Head of caudate nucleus (tissue), 42 donors: ENCODE data around the gene IQSEC3.
"Not testable (repeated sequence)": the region's sequence is repeated elsewhere in the genome, so short reads cannot be mapped to it uniquely, and the experiment has no call there.

Experiments
- DNase-seq, 42 donors: peaks; one replicate each; pipeline versions ENCODE4 v3.0.0 to v3.0.0-alpha.2; 2020 to 2021; ENCODE audit warnings: mixed read lengths in 7 of 42
- intact Hi-C: fragments of 100-400 bp; cut with DNase I; formaldehyde crosslinking; loops from one replicate; pipeline ENCODE4 v1.15.0; 2022

The IQSEC3 gene

DNA sequence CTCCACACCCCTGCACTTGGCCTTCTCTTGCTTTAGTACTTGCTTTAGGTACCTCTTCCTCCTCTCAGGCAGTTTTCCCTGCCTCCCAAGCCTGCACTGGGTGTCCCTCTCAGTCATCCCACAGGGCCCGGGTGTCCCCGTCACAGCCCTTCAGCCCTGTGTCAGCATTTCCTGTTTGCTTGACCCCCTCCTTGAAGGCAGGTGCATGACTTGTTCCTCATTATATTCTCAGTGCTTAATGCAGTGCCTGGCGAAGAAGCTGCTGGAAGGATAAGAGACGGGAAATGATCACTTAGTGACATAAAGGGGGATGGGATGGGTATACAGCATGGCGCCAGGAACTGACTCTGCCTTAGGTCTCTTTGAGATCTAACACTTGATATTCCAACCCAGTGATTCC, 61.5 kb downstream of the IQSEC3 start:
- DNase-seq = peak in 7 of 42 donors; percentile 13 to 48 (median 20)
- intact Hi-C loops = no loop called here

DNA sequence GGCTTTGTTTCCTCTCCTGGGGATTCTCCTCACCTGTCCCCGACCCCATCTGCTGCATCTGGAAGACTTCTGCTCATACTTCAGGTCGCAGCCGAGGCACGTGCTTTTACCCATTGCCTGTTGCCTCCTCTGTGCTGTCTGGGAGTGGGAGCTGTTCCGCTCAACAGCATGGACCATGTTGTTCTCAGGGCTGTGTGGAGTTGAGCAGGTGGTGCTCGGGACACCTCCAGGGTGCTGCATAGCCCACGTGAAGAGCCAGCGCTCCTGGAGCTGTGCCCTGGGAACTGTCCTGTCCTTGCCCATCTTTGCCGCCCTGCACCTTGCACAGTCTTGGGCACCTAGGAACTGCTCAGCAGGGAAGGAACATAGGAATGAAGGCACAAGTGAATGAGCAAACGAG, 62.4 kb downstream of the IQSEC3 start:
- intact Hi-C loops = no loop called here
- DNase-seq = no peak

DNA sequence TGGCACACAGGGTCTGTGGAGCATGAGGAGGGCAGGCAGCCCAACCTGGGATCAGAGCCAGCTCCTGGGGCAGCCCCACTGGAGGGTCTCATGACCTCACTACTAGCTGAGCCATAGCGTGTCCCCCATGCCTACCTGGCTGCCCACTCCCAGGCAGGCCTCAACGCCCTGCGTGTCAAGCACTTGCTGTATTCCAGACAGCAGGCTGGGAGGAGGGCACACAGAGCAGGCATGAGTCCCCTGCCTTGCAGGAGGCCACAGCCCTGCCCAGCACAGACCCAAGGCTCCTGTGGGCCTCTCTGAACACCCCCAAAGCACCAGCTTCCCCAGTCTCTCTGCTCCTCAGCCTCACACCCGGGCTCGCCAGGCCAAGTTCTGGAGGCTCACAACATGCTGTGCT, 64.0 kb downstream of the IQSEC3 start:
- intact Hi-C loops = no loop called here
- no peak for DNase-seq

DNA sequence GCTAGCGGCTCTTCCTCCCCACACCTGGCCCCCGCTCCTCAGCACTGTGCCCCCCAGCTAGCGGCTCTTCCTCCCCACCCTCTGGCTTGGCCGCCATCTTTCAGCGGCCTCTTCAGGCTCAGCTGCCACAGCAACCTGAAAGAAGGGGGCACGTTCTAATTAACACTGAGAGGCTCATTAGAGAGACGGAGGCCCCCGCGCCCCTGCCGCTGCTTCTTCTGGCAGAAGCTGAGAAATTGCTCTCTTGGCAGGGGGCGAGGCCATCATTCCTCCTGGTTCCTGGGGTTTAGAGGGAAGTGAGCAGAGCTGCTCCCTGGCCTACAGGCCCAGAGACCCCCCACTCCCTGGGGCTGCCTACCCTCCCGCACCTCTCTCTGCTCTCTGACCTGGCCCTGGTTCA, 64.4 kb downstream of the IQSEC3 start:
- DNase-seq = no peak
- intact Hi-C loops = no loop called here

DNA sequence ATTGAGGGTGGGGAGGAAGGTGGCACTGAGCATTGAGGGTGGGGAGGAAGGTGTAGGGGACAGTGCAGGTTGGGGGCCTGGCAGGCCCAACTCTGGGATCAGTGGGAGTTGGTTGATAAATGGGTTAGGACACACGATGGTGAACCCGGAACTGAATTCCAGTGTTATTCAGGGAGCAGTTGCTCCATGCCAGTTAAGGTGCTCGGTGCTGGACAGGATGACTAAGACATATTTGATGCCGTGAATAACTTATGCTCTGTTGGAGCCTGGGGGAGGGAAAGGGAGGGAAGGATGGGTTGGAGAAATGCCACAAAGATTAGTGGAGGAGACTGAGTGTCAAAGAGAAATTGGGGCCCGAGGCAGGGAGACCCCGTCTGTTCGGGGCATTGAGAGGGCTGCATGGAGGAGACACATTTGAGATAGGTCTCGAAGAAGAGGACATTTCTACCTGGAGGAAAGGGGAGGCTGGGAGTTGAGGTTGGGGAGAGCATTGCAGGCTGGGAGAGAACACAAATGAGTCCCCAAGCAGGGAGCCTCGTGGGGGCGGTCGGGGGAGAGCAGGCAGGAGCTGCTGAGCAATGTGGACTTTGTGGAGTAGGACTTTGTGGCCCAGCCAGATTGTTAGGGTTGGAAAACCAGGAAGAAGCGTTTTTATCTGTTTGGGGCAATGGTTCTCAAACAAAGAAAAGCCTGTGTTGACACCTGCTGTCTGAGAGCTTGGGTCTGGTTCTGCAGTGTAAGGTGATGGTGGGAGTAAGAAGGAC, 65.3 kb downstream of the IQSEC3 start:
- intact Hi-C loops = no loop called here
- DNase-seq = no peak

DNA sequence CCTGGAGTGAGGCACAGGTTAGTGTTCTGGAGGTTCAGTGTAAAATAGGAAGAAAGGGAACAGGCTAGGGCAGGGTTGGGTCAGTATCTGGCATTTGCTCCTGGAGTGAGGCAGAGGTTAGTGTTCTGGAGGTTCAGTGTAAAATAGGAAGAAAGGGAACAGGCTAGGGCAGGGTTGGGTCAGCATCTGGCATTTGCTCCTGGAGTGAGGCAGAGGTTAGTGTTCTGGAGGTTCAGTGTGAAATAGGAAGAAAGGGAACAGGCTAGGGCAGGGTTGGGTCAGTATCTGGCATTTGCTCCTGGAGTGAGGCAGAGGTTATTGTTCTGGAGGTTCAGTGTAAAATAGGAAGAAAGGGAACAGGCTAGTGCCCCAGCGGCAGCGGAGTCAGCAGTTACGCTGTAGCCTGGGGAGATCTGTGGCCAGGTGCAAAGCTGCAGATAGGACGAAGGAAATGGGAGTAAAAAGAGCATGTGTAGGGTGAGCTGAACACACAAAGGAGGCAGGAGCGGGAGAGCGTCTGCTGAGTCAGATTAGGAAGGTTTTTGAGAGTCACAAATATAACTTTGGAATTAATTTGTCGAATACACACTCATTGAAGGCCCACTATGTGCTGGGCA, 67.2 kb downstream of the IQSEC3 start:
- intact Hi-C loops, DNase-seq: not testable (repeated sequence)

DNA sequence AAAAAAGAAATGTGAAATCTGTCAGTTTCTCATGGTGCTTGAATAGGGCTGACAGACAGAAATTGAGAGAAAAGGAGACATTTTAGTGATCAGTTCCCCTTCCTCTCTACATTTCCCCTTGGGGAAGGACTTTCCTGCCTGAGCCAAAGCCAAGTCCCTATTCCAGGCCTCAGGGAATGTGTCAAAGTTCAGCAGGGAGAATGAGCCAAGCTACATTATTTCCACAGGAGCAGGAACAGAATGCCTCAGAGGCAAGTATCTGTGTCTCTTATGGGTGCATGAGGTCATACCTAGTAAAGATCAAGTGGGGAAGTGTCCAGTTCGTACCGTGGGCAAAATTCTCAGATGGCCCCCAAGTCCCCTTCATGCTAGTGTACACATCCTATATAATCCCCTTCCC, 68.6 kb downstream of the IQSEC3 start:
- DNase-seq = no peak
- intact Hi-C loops = no loop called here

DNA sequence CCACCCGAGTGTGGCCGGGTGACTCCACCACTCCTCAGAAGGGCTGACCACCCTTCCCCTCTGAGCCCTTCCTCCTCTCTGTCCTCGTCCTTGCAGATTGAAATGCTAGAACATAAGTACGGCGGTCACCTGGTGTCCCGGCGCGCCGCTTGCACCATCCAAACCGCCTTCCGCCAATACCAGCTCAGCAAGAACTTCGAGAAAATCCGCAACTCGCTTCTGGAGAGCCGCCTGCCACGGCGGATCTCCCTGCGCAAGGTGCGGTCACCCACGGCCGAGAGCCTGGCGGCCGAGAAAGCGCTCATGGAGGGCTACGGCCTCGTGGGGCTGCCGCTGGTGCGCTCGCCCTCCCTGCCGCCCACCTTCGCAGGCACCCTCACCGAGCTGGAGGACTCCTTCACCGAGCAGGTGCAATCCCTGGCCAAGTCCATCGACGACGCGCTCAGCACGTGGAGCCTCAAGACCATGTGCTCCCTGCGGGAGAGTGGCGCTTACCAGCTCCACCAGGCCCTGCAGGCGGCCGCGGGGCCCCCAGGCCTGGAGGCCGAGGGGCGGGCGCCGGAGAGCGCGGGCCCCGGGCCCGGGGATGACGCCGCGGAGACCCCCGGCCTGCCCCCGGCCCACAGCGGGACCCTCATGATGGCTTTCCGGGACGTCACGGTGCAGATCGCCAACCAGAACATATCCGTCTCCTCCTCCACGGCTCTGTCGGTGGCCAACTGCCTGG, 71.8 kb downstream of the IQSEC3 start:
- intact Hi-C loops = no loop called here
- DNase-seq = no peak

DNA sequence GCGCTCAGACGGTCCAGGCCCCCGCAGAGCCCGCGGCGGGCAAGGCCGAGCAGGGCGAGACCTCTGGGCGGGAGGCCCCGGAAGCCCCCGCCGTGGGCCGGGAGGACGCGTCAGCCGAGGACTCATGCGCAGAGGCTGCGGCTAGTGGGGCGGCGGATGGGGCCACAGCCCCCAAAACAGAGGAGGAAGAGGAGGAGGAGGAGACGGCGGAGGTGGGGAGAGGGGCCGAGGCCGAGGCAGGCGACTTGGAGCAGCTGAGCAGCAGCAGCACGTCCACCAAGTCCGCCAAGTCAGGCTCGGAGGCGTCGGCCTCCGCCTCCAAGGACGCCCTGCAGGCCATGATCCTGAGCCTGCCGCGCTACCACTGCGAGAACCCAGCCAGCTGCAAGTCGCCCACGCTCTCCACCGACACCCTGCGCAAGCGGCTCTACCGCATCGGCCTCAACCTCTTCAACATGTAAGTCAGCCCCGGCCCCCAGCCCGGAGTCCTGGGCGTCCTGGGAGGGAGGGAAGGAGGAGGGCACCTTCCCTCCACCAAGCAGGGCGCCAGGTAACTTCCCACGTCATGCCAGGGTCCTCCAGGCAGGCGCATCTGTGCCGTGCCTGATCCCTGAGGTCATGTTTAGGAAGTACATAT, 72.4 kb downstream of the IQSEC3 start:
- intact Hi-C loops = no loop called here
- peak in 35 of 42 donors; percentile 7 to 64 (median 36) for DNase-seq

DNA sequence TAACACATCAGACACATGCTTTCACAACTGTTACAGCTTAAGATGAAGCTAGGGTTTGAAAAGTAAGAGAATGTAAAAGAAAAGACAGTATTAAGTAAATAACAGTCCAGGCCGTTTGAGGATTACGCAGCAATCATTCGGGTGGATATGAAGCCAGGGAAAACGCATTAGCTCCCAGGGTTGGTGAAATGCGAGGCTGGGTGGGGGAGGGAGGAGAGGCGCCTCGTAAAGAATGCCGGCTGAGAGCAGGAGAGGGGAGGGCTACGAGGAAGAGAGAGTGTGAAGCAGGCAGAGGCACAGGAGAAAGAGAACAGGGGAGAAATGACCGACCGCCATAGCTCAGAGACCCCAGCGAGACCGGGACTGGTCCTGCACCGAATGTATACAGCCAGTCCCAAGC, 73.0 kb downstream of the IQSEC3 start:
- peak in 2 of 42 donors; percentile 15 to 45 for DNase-seq
- intact Hi-C loops = no loop called here

DNA sequence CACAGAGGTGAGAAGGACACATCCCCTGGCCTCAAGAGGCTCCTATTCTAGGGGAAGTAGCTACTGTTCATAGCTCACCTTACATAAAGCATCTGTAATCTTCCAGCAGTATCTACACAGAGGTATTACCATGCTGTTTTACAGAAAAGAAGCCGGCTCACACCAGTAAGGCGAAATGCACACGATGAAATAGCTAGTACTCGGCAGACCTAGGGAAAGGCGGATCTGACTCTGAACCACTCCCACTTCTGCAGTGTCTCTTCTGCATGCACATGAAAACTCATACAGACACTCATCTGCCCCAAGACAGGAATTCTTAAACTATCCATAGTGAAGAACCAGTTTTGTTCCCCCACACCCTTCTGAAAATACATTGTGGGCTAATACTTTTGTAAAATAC, 73.6 kb downstream of the IQSEC3 start:
- intact Hi-C loops = no loop called here
- no peak for DNase-seq

DNA sequence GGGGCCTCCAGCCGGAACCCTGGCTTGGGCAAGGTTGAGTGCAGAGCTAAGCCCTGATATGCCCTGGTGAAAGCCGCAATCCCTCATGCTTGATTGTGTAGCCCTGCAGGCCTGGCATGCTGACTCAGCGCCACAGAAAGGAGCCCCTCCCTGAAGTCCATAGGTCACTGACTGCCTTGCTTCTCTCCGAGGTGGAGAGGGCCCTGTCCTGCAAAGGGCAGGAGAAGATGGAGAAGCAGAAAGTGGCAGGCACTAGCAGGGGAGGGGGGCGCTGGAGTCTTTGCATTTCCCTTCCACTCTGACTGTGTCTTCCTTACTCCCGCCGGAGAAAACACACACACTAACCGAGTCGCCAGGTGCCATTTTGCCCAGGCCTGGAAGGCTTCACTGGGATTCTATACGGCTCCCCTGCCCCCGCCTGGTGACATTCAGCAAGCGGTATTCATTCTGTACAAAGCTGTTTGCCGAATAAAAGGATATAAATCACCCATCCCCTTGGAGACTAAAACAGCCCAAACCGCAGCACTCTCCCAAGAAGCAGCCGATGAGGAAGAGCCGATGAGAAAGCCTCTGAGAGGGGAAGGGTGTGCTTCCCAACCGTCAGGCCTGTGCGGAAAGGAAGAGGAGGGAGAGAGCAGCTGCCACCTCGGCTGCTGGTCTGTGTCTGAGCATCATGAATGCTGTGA, 77.5 kb downstream of the IQSEC3 start:
- DNase-seq = no peak
- intact Hi-C loops = no loop called here

DNA sequence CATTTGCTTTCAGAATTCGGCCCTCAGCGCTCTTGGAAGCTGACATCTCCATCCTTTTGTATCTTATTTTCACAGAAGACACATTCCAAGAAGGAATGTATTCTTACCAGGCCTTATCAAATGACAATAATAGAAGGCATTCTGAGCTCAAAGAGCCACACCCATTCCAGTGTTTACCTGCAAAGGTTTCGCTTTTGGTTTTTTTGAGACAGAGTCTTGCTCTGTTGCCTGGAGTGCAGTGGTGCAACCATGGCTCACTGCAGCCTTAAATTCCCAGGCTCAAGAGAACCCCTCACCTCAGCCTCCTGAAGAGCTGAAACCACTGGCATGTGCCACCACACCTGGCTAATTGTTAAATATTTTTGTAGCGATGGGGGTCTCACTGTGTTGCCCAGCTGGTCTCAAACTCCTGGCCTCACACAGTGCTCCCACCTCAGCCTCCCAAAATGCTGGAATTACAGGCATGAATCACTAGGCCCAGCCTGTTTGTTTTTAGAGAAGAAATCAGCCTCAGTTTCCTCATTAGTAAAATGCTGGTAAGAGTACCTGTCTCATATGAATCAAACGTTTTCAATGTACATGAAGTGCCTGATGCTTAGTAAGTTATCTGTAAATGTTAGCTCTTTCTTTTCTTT, 78.2 kb downstream of the IQSEC3 start:
- intact Hi-C loops = no loop called here
- DNase-seq = no peak

DNA sequence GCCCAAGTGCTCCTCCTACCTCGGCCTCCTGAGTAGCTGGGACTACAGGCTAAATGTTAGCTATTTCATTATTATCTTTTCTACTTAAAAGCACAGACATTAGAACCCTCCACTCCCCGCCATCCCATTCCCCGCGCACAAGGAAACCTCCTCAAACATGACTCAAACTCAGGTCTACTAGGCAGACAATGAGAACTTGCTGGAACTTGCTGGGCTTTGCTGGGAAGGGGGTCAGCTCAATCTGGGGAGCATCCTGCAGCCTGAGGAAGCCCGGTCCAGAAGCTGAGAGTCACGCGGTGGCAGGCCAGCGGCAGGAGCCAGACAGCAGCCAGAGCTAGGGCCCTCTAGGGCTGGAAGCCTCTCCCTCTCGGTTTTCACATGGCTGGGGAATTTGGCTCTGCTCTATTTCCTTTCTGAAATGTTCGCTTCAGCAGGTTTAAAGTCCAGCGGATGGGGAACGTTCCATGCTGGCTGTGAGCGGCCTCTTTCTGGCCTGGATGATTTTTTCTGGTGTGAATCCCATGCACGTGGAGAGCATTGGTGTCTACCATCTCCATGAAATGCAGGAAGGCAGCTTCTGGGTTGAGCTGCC, 78.9 kb downstream of the IQSEC3 start:
- DNase-seq = peak in 1 of 42 donors; percentile 14
- intact Hi-C loops = no loop called here

DNA sequence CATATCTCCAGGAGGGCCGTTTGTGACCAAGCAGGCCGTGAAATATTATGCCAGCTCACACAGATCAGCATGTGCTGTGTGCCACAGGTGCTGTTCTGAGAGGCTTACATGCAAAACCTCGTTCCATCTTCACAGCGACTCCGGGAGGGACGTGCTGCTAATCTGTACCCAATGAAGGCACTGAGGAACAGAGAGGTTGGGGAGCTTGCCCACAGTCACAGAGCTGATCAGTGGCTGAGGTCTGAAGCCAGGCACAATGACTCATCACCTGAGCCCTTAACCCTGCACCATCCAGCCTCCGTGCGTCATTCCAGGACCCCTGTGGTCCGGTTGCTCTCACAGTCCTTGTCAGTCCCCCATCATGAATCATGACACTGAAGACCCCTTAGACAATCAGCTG, 80.7 kb downstream of the IQSEC3 start:
- intact Hi-C loops = no loop called here
- DNase-seq = no peak

DNA sequence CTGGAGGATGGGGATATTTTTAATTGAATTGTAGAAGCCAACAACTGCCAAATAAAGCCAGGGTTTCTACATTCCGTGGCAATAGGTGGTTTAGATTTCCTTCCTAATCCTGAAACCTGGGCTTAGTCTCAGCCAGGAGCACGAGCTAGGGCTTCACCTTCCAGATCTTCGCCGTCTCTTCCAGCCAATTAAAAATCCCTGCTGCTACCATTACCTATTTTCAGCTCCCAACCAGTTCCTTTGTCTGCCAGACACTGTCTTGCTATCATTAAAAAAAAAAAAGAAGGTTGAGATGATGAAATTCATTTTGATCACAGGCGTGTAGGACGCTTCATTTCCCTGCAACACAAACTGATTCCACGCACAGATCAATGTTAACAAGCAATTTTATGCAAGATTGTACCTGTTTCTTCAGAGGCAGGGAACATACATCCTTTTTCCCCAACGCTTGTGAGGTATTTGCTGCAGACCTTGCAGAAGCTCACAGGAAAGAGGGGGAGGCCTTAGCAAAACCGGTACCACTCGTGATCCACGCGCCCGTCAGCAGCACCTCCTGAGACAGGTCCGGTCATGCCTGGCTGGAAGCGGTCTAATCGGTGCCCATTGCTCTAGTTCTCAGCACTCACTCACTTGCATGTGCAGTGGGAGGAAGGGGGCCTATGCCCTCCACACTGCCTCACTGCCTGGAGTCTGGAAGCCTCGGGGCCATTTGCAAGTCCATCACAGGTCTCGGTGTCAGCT, 82.3 kb downstream of the IQSEC3 start:
- DNase-seq = peak in 20 of 42 donors; percentile 10 to 63 (median 32)
- intact Hi-C loops = no loop called here

DNA sequence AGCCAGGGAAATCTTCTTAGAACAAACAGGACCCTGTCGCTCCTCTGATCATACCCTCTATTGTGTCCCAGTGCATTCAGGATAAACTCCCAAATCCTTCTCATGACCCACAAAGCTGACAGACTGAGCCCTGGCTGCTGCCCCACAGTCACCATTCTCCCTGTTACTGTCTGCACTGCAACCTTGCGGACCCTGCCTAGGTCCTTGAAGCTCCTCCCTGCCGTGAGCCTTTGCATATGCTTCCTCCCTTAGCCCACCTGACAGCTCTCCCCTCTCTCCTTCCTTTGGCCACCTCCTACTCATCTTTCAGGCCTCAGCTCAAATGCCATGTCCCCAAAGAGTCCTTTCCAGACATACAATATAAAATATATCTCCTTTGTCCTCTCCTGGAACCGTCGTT, 85.0 kb downstream of the IQSEC3 start:
- intact Hi-C loops = no loop called here
- DNase-seq = no peak

DNA sequence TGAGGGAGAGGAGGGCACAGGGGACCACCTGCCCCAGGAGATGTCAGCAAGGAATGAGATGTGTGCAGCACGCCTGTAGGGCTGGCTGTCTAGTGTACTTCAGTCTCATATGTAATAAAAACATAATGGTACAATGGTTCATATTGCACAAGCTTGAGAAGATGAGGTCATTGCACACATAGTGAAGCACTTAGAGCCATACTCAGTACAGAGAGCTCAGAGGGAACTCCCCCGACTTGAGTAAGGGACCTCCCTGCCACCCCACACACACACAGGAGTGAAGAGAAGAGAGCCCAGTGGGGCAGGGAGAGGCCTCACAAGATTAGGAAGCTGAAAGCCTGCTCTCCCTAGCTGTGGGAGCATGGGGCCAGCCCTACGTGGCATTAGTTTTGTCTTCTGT, 85.9 kb downstream of the IQSEC3 start:
- DNase-seq = no peak
- intact Hi-C loops = no loop called here
